ENCODE measurements around the gene ZNF653. TPM values are rescaled to one million over a fixed set of nuclear protein-coding genes. Genes with fewer than 3 reads are reported as not detected.

The ZNF653 gene, protein sequence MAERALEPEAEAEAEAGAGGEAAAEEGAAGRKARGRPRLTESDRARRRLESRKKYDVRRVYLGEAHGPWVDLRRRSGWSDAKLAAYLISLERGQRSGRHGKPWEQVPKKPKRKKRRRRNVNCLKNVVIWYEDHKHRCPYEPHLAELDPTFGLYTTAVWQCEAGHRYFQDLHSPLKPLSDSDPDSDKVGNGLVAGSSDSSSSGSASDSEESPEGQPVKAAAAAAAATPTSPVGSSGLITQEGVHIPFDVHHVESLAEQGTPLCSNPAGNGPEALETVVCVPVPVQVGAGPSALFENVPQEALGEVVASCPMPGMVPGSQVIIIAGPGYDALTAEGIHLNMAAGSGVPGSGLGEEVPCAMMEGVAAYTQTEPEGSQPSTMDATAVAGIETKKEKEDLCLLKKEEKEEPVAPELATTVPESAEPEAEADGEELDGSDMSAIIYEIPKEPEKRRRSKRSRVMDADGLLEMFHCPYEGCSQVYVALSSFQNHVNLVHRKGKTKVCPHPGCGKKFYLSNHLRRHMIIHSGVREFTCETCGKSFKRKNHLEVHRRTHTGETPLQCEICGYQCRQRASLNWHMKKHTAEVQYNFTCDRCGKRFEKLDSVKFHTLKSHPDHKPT
- 18.2 and 20.0 TPM in 2 replicates for total RNA-seq

DNA sequence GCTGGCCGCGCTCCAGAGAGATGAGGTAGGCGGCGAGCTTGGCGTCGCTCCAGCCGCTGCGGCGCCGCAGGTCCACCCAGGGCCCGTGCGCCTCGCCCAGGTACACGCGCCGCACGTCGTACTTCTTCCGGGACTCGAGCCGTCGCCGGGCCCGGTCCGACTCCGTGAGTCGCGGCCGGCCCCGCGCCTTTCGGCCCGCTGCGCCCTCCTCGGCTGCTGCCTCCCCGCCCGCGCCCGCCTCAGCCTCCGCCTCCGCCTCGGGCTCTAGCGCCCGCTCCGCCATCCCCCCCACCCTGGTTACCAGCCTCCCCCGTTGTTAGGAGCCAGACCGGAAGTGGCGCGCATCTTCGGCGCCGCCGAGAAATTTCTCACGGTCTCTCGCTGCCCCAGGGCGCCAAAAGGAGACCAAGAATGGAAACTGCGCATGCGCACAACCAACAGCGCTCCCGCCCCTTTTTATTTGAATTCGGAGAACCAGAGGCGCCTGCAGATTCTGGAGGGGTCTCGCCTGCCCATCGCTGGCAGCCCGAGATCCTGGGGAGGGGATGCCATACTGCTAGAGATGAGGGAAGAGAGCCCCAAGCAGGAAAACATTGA lies at the start of gene ZNF653:
TSS of gene ZNF653 (minus strand) at position 336 of the 597 bp plus-strand sequence. CDS start at position 283, 53 bp downstream.
- intact Hi-C loops (cut with micrococcal nuclease) = loop anchor here (1.0 to 10.0 kb wide), 14 partner anchors 9 to 1401 kb away; partner anchors contain the start of genes ANGPTL6, CCDC159, CDC37 and ECSIT

DNA sequence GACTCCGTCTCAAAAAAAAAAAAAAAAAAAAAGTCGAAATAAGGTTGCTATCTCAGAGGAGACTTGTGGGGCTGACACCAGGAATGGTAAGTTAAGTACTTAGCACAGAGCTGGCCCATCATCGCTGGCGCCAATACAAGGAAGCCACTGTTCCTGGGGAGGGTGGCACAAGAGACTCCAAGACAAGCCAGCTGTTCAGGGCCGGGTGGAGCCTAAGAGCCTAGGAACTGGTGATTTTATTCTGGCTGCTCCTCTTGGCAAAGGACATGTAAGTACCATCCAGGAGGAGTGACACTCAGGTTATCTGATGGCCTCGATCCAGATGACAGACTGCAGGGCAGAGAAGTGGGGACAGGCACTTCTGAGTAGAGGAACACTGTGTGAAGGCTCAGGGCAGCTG lies 49.6 kb upstream of the ZNF653 start:
- intact Hi-C loops (cut with micrococcal nuclease) = no loop called here

DNA sequence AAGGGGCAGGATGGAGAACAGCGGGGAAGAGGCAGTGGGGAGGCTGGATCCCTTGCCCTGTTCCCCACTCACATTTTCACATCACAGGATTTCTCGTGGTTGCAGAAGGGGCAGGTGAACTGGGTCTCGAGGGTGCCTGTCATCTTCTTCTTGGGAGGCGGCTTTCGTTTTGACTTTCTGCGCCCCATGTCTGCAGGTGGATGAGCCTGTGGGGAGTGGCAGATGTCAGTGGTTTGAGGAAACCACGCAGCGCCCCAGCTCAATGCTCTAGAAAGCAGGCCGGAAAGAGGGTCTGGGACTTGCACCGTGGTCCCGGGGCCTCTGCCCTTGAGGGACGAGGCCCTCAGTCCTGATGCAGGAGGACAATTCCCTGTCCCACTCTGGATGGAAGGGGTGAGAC lies 48.5 kb upstream of the ZNF653 start:
- intact Hi-C loops (cut with micrococcal nuclease) = no loop called here

DNA sequence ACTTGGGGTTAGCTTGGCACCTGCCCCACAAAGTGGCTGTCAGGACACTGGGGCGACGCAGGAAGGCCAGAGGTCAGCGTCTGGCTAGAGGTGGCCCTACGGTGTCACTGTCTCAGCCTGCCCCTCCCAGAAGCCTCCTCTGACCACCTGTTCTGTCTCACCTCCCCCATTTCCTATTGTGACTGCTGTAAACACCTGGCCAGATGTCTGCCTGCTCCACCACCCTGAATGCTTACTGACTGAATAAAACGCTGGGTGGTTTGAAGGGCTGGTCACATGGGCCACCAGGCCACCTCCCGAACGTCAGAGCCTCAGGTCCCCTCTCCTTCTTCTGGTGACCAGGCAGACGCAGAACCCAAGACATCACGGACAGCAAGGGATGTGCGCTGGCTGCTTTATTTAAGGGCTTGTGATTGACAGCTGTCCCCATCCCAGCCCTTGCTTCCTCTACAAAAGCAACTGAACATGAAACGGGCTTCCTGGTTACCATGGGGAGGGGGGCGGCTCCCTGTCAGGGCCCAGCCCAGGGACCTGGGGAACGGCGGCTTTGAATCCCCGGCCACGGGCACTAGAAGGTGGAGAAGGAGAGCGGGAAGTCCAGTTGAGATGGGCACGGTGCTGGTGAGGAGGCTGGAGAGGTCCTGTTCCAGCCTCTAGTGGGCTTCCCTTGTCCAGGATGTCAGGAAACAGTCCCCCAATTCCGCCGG lies 47.2 kb upstream of the ZNF653 start:
- intact Hi-C loops (cut with micrococcal nuclease) = no loop called here

DNA sequence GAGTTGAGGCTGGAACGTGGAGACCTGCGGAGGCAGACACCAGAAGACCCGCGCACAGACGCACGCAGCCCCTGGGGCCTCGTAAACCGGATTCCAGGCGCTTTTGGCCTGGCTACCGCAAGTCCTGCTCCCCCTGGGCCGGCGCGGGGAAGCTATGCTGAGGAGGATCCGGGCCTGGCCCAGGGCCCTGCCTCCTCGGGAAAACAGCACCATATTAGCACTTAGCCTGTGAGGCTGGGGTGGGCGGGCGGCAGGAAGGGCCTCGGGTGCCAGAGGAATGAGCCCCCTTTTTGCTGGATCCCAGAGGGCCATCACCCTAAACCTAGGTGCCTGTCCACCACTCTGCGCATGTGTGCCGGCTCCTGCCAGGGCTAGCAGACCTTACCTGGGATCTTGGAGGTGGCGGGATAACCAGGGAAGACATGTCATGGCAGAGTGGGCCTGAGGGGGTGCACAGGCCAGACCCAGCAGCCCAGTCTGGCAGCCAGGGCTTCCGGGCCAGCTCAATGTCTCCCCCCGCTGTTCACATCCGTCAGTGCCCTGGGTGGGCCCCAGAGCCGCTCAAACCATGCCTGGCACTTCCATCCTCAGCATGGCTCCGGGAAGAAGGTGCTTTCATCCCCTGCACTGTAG lies 46.1 kb upstream of the ZNF653 start:
- intact Hi-C loops (cut with micrococcal nuclease) = no loop called here

DNA sequence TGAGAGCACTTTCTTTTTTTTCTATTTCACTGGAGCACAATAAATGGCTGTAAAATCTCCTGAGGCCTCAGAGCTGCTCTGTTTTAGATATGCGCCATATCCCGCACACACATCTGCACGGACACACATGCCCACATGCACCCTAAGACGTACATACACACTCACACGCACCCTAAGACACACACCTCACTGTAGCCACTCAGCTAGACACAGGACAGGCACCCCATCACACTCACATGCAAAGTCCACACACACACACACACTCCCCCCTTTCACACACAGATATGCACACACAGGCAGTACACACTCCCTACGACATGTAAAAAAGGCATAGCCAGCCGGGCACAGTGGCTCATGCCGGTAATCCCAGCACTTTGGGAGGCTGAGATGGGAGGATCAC lies 44.6 kb upstream of the ZNF653 start:
- intact Hi-C loops (cut with micrococcal nuclease) = no loop called here

DNA sequence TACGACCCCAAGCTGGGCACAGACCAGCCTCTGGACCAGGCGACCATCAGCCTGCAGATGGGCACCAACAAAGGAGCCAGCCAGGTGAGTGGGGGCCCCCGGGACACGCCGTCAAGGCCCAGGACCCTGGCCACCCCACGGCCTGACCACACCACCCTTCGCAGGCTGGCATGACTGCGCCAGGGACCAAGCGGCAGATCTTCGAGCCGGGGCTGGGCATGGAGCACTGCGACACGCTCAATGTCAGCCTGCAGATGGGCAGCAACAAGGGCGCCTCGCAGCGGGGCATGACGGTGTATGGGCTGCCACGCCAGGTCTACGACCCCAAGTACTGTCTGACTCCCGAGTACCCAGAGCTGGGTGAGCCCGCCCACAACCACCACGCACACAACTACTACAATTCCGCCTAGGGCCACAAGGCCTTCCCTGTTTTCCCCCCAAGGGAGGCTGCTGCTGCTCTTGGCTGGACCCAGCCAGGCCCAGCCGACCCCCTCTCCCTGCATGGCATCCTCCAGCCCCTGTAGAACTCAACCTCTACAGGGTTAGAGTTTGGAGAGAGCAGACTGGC lies 43.8 kb upstream of the ZNF653 start:
- intact Hi-C loops (cut with micrococcal nuclease) = no loop called here

DNA sequence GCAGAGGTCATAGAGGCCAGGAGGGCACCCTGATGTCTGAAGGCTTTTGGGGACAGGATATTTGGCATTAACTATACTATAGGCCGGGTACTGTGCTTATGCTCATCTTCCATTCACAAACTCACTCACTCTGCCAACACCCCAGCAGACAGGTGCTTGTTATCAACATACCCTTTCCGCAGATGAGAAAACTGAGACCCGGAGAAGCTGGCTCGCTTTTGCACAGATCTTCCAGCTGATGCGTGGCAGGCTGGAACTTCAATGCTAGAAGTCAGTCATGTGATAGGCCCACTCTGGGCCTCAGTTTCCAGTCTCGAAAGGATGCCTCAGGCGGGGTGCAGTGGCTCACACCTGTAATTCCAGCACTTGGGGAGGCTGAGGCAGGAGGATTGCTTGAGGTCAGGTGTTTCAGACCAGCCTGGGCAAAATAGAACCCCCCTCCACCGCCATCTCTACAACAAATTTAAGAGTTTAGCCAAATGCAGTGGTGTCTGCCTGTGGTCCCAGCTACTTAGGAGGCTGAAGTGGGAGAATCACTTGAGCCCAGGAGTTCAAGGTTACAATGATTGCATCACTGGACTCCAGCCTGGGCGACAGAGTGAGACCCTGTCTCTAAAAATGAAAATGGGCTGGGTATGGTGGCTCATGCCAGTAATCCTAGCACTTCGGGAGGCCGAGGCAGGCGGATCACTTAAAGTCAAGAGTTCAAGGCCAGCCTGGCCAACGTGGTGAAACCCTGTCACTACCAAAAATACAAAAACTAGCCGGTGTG lies 42.5 kb upstream of the ZNF653 start:
- intact Hi-C loops (cut with micrococcal nuclease) = no loop called here

DNA sequence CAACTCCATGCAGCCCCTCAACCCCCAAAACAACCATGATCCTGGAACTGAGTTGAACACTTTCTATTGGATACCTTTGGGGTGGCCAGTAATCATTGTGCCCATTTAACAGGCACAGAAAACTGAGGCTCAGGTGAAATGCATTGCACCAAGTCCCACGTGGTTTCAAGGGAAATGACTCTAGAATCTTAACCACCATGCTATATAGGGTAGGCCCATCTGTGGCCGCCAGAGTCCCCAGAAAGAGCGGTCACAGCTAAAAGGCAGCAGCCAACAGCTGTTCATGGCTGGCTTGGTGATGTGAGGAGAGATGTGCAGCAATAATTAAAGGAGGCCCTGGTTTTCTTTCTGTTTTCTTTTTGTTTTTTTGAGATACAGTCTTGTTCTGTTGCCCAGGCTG lies 35.6 kb upstream of the ZNF653 start:
- intact Hi-C loops (cut with micrococcal nuclease) = no loop called here

DNA sequence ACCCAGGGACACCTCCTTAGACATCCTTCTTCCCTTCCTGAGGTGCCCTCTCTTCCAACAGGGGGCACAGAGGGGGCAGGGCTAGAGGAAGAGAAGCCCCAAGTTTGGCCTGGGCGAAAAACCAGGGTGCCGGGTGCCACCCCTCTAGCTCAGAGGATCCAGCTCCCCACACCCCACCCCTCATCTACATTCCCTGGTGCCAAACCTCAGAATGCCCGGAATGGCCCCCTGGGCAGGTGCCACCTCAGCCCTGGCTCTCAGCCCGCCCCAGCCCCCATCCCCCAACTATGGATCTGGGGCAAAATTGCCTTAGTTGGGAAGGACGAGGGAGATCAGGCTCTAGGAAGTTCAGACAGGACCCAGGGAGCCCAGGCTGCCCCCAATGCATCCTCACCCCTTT lies 35.0 kb upstream of the ZNF653 start:
- intact Hi-C loops (cut with micrococcal nuclease) = no loop called here

DNA sequence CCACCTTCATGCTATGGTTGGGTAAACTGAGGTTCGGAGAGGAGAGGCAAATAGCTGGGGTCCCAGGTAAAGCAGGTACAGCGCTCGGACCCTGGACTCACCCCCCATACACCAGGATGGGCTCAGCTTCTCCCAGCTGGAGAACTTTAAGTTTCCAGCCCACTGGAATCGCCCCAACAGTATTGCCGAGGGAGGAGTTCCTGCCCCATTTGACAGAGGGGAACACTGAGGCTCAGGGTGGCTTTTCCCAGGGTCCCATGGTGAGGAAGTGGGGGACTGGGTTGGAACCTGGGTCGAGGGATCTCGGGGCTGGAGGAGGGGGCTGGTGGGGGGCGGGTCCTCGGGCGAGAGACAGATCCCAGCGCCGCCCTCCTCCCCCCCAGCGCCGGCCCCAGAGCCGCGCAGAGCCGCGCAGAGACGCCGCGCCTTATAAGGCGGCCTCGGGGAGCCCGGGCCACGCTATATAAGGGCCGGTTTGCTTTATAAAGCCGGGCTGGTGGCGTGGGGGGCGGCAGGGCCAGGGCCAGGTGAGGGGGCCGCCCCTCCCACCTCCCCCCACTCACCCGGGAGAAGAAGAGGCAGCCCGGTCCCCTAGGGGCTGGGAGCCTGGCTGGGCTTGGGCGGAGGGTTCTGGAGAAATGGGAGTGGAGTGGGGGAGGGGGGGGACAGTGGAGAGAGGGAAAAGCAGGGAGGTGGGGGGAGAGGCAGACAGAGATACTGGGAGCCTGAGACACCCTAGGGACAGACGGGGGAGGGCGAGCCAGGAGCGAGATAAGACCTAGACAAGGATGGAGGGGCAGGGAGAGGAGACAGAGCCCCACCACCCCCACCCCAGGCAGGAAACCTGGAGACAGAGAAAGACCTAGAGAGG lies 34.1 kb upstream of the ZNF653 start:
- intact Hi-C loops (cut with micrococcal nuclease) = no loop called here

DNA sequence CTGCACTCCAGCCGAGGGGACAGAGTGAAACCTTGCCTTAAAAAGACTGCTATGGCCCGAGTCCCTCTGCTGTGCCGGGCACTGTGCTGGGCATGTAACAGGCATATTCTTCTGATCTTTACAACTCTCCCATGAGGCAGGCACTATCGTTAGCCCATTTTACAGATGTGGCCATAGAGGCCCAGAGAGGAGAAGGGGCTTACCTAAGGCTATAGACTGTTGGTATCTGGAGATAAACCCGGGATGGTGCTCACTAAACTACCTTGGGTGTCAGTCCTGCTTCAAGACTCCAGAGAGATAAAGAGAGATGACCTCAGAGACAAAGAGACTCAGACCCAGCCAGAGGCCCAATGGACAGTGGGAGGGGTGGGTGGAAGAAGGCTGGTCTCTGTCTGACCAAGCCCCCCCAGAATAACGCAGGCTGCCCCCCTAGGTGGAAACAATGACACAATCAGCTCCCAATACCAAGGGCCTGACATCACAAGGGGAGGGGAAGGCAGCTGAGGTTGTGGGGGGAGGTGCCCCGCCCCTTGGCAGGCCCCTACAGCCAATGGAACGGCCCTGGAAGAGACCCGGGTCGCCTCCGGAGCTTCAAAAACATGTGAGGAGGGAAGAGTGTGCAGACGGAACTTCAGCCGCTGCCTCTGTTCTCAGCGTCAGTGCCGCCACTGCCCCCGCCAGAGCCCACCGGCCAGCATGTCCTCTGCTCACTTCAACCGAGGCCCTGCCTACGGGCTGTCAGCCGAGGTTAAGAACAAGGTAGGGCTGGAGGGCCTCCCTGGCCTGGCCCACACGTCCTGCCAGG lies 32.8 kb upstream of the ZNF653 start, which contains the start of gene CNN1:
TSS of gene CNN1 (plus strand) at position 620 of the 805 bp plus-strand sequence. CDS start at position 697, 77 bp downstream.
- intact Hi-C loops (cut with micrococcal nuclease) = no loop called here

DNA sequence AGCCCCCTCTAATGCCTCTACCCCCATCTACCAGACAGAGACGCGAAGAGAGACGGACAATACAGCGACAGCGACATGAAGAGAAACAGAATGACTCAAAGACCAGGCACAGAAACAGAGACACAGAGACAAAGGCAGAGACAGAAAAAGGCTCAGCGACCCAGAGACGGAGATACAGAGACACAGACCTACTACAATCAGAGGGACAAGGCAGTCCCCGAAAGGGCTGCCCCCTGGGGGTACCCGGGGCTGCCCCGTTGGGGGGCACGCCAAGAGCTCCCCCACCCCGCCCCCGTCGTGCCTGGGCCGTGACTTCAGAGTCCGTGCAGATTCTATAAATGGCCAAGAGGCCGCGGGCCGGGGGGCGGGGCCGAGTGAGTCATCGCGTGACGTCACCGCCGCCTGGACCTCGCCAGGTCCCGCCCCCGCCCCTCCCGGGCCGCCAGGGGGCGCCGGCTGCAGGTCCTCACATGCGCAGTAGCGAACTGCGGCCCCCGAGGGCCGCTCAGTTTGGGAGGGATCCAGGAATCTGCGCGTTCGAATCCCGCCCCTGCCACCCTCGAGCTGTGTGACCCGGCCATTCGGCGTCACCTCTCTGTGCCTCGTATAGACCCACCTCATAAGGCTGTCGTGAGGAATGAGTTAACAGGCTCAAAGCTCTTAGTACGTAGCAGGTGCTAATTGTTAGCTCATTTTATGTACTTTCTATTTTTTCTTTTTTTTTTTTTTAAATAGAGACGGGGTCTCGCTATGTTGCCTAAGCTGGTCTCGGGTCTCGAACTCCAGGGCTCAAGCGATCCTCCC lies 30.4 kb upstream of the ZNF653 start:
- intact Hi-C loops (cut with micrococcal nuclease) = loop anchor here (1.0 kb wide), 6 partner anchors 8 to 155 kb away; partner anchors contain the start of genes ELOF1 and ZNF653

DNA sequence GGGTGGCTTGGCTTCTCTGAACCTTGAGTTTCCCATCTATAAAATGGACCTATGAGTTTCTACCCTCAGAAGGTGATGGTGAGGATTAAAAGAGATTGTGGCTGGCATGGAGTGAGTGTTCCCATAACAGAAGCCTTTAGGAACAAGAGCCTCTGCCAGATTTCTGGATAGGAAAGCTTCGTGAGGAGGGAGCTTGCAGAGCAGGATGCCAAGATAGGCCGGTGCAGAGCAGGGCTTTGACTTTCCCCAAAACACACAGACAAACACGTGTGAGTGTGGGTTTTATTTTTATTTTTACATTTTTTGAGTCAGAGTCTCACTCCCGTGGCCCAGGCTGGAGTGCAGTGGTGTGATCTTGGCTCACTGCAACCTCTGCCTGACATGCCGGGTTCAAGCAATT lies 29.3 kb upstream of the ZNF653 start:
- intact Hi-C loops (cut with micrococcal nuclease) = no loop called here

DNA sequence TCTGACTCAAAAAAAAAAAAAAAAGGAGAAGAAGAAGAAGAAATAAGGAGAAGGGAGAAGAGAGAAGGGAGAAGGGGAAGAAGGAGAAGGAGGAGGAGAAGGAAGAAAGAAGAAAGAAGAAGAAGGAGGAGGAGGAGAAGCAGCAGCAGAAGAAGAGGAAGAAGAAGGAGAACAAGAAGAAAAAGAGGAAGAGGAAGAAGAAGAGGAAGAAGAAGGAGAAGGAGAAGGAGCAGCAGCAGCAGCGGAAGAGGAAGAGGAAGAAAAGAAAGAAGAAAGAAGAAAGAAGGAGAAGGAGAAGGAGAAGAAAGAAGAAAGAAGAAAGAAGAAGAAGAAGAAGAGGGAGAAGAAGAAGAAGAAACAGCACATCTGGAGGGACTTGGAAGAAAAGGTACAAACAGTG lies 28.9 kb upstream of the ZNF653 start:
- intact Hi-C loops (cut with micrococcal nuclease) = no loop called here

DNA sequence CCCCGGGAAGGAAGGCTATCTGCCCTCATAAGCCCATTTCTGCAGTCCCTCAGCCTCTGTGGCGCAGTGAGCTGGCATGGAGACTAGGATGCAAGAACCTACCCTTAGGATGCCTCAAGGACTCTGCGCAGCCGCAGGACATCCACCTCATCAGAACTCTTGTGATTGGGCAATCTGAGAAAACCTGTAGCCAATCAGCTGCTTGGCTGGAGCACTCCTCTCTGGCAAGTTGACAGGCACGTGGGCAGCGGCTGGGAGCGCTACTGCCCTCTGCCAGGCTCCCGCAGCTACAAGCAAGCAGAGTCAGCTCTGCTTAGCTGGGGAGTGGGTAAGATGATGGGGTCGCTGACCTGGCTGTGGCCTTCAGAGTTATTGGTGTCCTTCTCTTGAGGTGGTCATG lies 24.8 kb upstream of the ZNF653 start:
- intact Hi-C loops (cut with micrococcal nuclease) = no loop called here
